Ovary (tissue), 3 donors: ENCODE measurements around the gene KPTN.

Source experiments
- CTCF ChIP-seq, 3 donors: fragments of 450-650 bp in 2 of 3; fragments of 200-600 bp in 1 of 3; IDR thresholded peaks; one replicate each; pipeline versions ENCODE4 v1.5.1 to v1.8.0; 2016 to 2022; ENCODE audit warnings: antibody characterized with exemption in 3 of 3, mild to moderate bottlenecking in 1 of 3
- EP300 ChIP-seq: sonication (generic); formaldehyde crosslinking; IDR thresholded peaks from one replicate; pipeline ENCODE4 v1.6.1; 2017; ENCODE audit warnings: antibody characterized with exemption
- POLR2A ChIP-seq: fragments of 450-650 bp; IDR thresholded peaks from one replicate; pipeline ENCODE4 v1.6.1; 2017; ENCODE audit warnings: antibody characterized with exemption, mild to moderate bottlenecking, moderate library complexity
- donor health status: DM: no; HTN: no; CAD: no.

GRCh38 chr19:47518854-47519253 lies 34.8 kb upstream of the KPTN start:
- TF ChIP-seq CTCF (IDR thresholded peaks at IDR 0.05) (no peak), POLR2A (no peak), EP300 (no peak)
